Upper lobe of left lung (tissue), 6 donors: ENCODE results near the gene NCOA1. TPM values are rescaled to one million over a fixed set of nuclear protein-coding genes. Genes with fewer than 3 reads are reported as not detected.

Experiments
- ATAC-seq, 2 donors: fragments of 200-7000 bp; cut with Tn5 transposase; one replicate each; pipeline ENCODE4 v1.9.1; 2022; ENCODE audit warnings: mild to moderate bottlenecking in 2 of 2, moderate library complexity in 2 of 2; ENCODE audit not compliant: low FRiP score in 2 of 2
- DNase-seq, 2 donors: peaks; one replicate each; pipeline ENCODE4 v3.0.0-alpha.2; 2019 to 2020
- H3K27ac ChIP-seq, 4 donors: fragments of 200-600 bp; sonication (generic); one replicate each; pipeline ENCODE4 v1.5.1; 2016 to 2019
- H3K27me3 ChIP-seq, 4 donors: fragments of 200-600 bp; sonication (generic); one replicate each; pipeline ENCODE4 v1.5.1; 2017 to 2019
- H3K36me3 ChIP-seq, 4 donors: fragments of 200-600 bp; sonication (generic); one replicate each; pipeline ENCODE4 v1.5.1; 2016 to 2019
- H3K4me1 ChIP-seq, 4 donors: fragments of 200-600 bp; sonication (generic); one replicate each; pipeline ENCODE4 v1.5.1; 2018 to 2019
- H3K4me3 ChIP-seq, 4 donors: fragments of 200-600 bp; sonication (generic); one replicate each; pipeline ENCODE4 v1.5.1; 2017 to 2019; ENCODE audit warnings: mild to moderate bottlenecking in 2 of 4, moderate library complexity in 1 of 4
- H3K9me3 ChIP-seq, 4 donors: fragments of 200-600 bp; sonication (generic); one replicate each; pipeline ENCODE4 v1.5.1; 2018 to 2019
- EP300 ChIP-seq, 4 donors: sonication (generic); formaldehyde crosslinking; IDR thresholded peaks; one replicate each; pipeline ENCODE4 v1.5.1; 2017; ENCODE audit warnings: antibody characterized with exemption in 4 of 4, control low read depth in 2 of 4
- POLR2A ChIP-seq, 4 donors: fragments of 450-650 bp; IDR thresholded peaks; one replicate each; pipeline ENCODE4 v1.5.1; 2016 to 2017; ENCODE audit warnings: antibody characterized with exemption in 4 of 4, mild to moderate bottlenecking in 2 of 4
- POLR2AphosphoS5 ChIP-seq, 2 donors: sonication (generic); formaldehyde crosslinking; IDR thresholded peaks; one replicate each; pipeline ENCODE4 v1.5.1; 2017; ENCODE audit warnings: antibody characterized with exemption in 2 of 2
- WGBS, 2 donors: methylation state at CpG; one replicate each; pipeline ENCODE4 v1.1.5; 2017 to 2018; 5-methylcytosine and 5-hydroxymethylcytosine counted together
- total RNA-seq, 6 donors: library from RNA; depleted of rRNA in 4 of 6; stranded (reverse); fragments of >200 nt in 4 of 6; gene quantifications; one replicate each; pipeline versions ENCODE4 v1.1.0 to v1.2.1, GENCODE V29; 2016 to 2021
- TF ChIP-seq, protein P1 (sequence below), 6 experiments: fragments of 450-650 bp in 4 of 6; fragments of 200-600 bp in 2 of 6; sonication (generic) in 2 of 6; IDR thresholded peaks; one replicate each; pipeline ENCODE4 v1.5.1; 2016 to 2019; ENCODE audit warnings: antibody characterized with exemption in 6 of 6
- donor health status: DM: no; HTN: no; CAD: no; lungs with moderate emphysema.
- donor health status: DM: no; HTN: yes; CAD: no; lungs with severe emphysema.

NCOA1 gene
- total RNA-seq, 6 donors from 2014 or later = 38.3 to 68.1 (median 42.5) TPM

DNA sequence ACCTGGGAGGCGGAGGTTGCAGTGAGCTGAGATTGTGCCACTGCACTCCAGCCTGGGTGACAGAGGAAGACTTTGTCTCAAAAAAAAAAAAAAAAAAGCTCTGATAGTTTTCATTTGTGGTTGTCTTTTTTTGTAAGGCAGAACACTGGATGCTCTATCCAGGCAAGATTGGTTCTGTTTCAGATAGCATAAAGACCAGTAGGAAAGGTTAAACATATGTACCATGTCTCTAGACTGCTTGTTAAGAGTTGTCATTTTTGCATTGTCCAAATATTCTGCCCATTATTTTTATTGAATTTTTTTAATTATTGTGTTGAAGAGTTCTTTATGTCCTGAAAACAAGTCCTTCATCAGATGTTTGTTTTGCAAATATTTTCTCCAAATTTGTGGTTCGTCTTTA lies 60.0 kb downstream of the NCOA1 start:
- H3K9me3 ChIP-seq = peaks cover 0 to 5% (median 0%) of the 10 kb centered on the region in 4 donors
- H3K4me1 ChIP-seq = no peaks in the 10 kb centered on the region
- no peak overlapping the region for H3K27ac ChIP-seq
- WGBS, 2 donors = 87 to 92% methylated on average over 2 of the region's 2 CpGs
- TF ChIP-seq, protein P1, sequence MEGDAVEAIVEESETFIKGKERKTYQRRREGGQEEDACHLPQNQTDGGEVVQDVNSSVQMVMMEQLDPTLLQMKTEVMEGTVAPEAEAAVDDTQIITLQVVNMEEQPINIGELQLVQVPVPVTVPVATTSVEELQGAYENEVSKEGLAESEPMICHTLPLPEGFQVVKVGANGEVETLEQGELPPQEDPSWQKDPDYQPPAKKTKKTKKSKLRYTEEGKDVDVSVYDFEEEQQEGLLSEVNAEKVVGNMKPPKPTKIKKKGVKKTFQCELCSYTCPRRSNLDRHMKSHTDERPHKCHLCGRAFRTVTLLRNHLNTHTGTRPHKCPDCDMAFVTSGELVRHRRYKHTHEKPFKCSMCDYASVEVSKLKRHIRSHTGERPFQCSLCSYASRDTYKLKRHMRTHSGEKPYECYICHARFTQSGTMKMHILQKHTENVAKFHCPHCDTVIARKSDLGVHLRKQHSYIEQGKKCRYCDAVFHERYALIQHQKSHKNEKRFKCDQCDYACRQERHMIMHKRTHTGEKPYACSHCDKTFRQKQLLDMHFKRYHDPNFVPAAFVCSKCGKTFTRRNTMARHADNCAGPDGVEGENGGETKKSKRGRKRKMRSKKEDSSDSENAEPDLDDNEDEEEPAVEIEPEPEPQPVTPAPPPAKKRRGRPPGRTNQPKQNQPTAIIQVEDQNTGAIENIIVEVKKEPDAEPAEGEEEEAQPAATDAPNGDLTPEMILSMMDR (IDR thresholded peaks at IDR 0.05) = no peak
- TF ChIP-seq POLR2AphosphoS5 (IDR thresholded peaks at IDR 0.05) = no peak
- TF ChIP-seq EP300 (IDR thresholded peaks at IDR 0.05) = no peak
- no peak for TF ChIP-seq POLR2A (IDR thresholded peaks at IDR 0.05)
- DNase-seq (no peak), ATAC-seq (no peak)
- no peak overlapping the region for H3K4me3 ChIP-seq
- peaks cover 0 to 6% (median 4%) of the 10 kb centered on the region in 4 donors for H3K36me3 ChIP-seq
- no peaks in the 10 kb centered on the region for H3K27me3 ChIP-seq

DNA sequence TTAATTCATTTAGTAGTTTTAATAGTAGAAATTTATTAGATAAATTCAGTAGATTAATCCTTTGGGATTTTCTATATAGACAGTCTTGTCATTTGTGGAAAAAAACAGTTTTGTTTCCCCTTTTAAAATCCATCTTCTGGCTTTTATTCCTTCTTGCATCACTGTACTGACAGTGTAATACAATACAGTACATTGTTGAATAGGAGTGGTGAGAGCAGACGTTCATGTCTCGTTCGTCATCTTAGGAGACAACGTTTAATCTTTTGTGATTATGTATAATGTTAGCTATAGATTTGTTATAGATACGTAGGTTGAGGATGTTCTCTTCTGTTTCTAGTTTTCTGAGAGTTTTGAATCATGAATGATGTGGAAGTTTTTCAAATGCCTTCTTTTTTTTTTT lies 61.8 kb downstream of the NCOA1 start:
- TF ChIP-seq EP300 (IDR thresholded peaks at IDR 0.05) (no peak), POLR2AphosphoS5 (IDR thresholded peaks at IDR 0.05) (no peak)
- TF ChIP-seq, protein P1 (IDR thresholded peaks at IDR 0.05) = no peak
- 85 to 87% methylated on average over 5 of the region's 5 CpGs for WGBS, 2 donors
- H3K9me3 ChIP-seq = peaks cover 0 to 5% (median 0%) of the 10 kb centered on the region in 4 donors

DNA sequence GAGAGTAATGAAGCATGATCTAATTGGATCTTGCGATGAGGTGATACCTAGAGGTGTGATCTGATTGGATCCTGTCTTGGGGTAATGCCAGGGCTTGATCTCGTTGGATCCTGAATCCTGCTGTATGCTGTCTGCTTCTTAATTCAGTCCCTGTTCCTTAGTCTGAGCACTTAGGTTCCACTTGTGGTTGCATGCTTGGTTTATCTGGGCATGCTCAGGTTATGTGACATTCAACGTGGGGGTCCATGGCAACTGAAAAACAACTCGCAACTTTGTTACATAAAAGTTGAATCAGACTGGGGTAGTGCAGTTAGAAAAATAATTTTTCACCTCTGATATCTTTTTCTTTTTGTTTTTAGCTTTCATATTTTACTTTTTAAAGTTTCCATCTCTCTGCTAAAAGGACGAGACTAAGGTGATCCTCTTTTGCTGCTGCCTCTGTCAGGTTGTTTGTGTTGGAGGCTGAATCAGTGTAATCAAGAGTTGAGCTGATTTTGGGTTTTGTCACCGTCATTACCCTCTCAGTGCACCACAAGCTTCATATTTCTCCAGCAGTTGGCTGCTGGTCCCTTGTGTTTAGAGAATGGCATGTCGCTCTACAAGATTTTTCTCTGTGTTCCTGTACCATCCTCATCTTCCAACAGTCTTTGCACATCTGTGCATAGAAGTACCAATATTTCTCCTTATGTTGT lies 67.9 kb downstream of the NCOA1 start:
- Histone ChIP-seq H3K36me3 (peaks cover 0 to 6% (median 4%) of the 10 kb centered on the region in 4 donors), H3K4me1 (peaks cover 0 to 10% (median 4%) of the 10 kb centered on the region in 4 donors), H3K4me3 (no peak overlapping the region), H3K27ac (no peak overlapping the region), H3K9me3 (no peaks in the 10 kb centered on the region), H3K27me3 (no peaks in the 10 kb centered on the region)
- WGBS, 2 donors = 90 to 94% methylated on average over 7 of the region's 7 CpGs
- no peak for TF ChIP-seq POLR2AphosphoS5 (IDR thresholded peaks at IDR 0.05)
- TF ChIP-seq POLR2A (IDR thresholded peaks at IDR 0.05) = no peak
- TF ChIP-seq, protein P1 (IDR thresholded peaks at IDR 0.05) = no peak
- TF ChIP-seq EP300 (IDR thresholded peaks at IDR 0.05) = no peak
- ATAC-seq (no peak), DNase-seq (no peak)

More for the DNA sequence above, 61.8 kb downstream of the NCOA1 start:
- no peak for DNase-seq
- no peak overlapping the region for H3K4me3 ChIP-seq
- H3K36me3 ChIP-seq = peaks cover 0 to 6% (median 4%) of the 10 kb centered on the region in 4 donors
- no peak for ATAC-seq
- no peaks in the 10 kb centered on the region for H3K4me1 ChIP-seq
- H3K27ac ChIP-seq = no peak overlapping the region
- no peaks in the 10 kb centered on the region for H3K27me3 ChIP-seq

DNA sequence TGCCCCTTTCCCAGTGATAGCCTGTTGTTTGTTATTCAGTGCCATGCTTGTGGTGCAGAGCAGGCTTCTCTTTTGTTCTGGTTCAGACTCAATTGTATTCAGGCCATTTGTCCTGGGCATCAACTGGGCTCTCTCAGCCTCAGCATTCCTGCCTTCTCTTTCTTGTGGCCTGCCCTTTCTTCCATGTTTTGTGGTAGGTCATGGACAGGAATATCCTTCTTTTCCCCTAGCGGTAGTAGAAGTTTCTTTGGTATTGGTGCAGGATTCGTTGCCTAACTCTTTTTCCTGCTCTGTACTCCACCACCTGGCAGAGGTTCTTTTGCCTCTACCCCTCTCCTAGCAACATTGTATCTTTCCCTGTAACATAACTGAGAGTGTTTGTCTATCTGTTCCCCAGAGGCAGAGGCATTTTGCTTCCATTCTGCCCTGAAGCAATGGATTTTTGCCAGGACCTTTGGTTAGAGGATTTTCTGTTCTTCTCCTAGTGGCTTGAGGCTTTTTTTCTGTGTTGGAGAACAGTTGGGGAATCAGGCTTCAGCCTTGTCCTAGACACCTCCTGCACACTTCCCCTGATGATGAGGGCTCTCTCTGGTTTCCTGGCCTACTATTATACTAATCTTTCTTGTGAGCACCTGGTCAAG lies 68.5 kb downstream of the NCOA1 start:
- DNase-seq (no peak), ATAC-seq (no peak)
- TF ChIP-seq POLR2A (IDR thresholded peaks at IDR 0.05) (no peak), POLR2AphosphoS5 (IDR thresholded peaks at IDR 0.05) (no peak), EP300 (IDR thresholded peaks at IDR 0.05) (no peak)
- TF ChIP-seq, protein P1 (IDR thresholded peaks at IDR 0.05) = no peak
- 85 to 90% methylated on average over 2 of the region's 2 CpGs for WGBS, 2 donors
- H3K27ac ChIP-seq = no peak overlapping the region
- no peaks in the 10 kb centered on the region for H3K9me3 ChIP-seq
- peaks cover 0 to 10% (median 4%) of the 10 kb centered on the region in 4 donors for H3K4me1 ChIP-seq
- no peak overlapping the region for H3K4me3 ChIP-seq
- no peaks in the 10 kb centered on the region for H3K27me3 ChIP-seq
- H3K36me3 ChIP-seq = peaks cover 0 to 4% (median 2%) of the 10 kb centered on the region in 4 donors
